HG02798 (cell line): Measurements from ENCODE around the gene PCDHGA5.
"Not testable (repeated sequence)": the region's sequence is repeated elsewhere in the genome, so short reads cannot be mapped to it uniquely, and the experiment has no call there.

Experiments used
- ATAC-seq: cut with Tn5 transposase; IDR thresholded peaks from one replicate; pipeline ENCODE4 v1.9.1; 2021; ENCODE audit warnings: mild to moderate bottlenecking; ENCODE audit not compliant: unreplicated experiment, poor library complexity

The PCDHGA5 gene

DNA sequence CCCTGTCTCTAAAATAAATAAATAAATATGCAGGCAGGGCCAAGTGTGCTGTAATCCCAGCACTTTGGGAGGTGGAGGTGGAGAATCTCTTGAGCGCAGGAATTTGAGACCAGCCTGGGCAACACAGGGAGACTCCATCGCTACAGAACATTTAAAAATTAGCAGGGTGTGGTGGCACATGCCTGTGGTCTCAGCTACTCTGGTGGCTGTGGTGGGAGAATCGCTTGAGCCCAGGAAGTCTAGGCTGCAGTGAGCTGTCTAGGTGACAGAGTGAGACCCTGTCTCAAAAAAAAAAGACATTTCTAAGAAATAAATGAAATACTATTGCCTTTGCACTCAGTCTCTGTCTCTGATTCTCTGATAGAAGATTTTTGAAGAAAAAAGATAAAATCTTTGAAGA is 47.6 kb downstream of the PCDHGA5 start:
- ATAC-seq, result no peak

DNA sequence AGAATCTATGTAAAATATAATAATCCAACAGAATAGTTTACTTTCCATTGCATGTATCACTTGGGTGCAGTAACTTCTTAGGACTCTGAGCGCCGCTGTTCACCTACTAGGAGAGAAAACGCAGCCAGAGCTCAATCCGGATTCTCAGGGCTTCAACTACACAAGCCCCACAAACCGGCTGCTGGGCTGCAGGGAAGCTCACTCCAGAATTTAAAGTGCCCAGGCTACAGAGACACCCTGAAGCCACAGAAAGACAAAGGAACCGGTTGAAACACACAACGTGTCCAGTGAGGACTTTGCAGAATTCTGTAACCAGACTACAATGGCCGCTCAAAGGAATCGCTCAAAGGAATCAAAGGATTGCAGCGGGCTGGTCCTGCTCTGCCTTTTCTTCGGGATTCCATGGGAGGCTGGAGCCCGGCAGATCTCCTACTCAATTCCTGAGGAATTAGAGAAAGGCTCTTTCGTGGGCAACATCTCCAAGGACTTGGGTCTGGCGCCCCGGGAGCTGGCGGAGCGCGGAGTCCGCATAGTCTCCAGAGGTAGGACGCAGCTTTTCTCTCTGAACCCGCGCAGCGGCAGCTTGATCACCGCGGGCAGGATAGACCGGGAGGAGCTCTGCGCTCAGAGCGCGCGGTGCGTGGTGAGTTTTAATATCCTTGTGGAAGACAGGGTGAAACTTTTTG is 49.0 kb downstream of the PCDHGA5 start, which contains the start of gene PCDHGA10:
Gene PCDHGA10, plus strand, starts transcription at position 134 of the 686 bp plus-strand sequence. Its CDS starts 189 bp downstream, at position 323.
- ATAC-seq, result peak; percentile 69

DNA sequence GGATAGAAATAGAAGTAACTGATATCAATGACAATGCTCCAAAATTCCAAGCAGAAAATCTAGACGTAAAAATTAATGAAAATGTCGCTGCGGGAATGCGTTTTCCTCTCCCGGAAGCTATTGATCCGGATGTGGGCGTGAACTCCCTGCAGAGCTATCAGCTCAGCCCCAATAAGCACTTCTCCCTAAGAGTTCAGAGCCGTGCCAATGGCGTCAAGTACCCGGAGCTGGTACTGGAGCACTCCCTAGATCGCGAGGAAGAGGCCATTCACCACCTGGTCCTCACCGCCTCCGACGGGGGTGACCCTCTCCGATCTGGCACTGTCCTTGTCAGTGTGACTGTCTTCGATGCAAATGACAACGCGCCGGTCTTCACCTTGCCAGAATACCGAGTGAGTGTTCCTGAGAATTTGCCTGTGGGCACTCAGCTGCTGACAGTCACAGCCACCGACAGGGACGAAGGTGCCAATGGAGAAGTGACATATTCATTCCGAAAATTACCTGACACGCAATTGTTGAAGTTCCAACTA is 49.6 kb downstream of the PCDHGA5 start:
- ATAC-seq, result no peak

DNA sequence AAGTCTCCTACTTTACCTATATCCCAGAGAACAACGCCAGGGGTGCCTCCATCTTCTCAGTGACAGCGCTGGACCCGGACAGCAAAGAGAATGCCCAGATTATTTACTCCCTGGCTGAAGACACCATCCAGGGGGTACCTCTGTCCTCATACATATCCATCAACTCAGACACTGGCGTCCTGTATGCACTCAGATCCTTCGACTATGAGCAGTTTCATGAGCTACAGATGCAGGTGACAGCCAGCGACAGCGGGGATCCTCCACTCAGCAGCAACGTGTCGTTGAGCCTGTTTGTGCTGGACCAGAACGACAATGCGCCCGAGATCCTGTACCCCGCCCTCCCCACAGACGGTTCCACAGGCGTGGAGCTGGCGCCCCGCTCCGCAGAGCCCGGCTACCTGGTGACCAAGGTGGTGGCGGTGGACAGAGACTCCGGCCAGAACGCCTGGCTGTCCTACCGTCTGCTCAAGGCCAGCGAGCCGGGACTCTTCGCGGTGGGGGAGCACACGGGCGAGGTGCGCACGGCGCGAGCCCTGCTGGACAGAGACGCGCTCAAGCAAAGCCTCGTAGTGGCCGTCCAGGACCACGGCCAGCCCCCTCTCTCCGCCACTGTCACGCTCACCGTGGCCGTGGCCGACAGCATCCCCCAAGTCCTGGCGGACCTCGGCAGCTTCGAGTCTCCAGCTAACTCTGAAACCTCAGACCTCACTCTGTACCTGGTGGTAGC is 50.7 kb downstream of the PCDHGA5 start:
- not testable (repeated sequence) for ATAC-seq

DNA sequence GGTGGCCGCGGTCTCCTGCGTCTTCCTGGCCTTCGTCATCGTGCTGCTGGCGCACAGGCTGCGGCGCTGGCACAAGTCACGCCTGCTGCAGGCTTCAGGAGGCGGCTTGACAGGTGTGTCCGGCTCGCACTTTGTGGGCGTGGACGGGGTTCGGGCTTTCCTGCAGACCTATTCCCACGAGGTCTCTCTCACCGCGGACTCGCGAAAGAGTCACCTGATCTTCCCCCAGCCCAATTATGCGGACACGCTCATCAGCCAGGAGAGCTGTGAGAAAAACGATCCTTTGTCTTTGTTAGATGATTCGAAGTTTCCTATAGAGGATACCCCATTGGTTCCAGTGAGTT is 51.3 kb downstream of the PCDHGA5 start:
- not testable (repeated sequence) for ATAC-seq
